Adrenal gland (tissue), 12 donors: ENCODE results near the gene MLKL. TPM values are rescaled to one million over a fixed set of nuclear protein-coding genes. Genes with fewer than 3 reads are reported as not detected.

Experiments used
- polyA plus RNA-seq, 3 donors: library from polyadenylated mRNA; stranded (reverse); fragments of 200-250 nt in 2 of 3; fragments of 350-450 nt in 1 of 3; fragmentation: Illumina TruSeq in 1 of 3; extraction: RNeasy Lipid Tissue Mini Kit (QIAGEN cat#74804) in 1 of 3; gene quantifications; one replicate each; pipeline ENCODE4 v1.2.3, GENCODE V29; 2013 to 2014
- total RNA-seq, 9 donors: library from RNA; depleted of rRNA in 4 of 9; stranded (reverse); fragments of >200 nt in 4 of 9; fragments of 120-200 nt in 1 of 9; fragmentation: NEBNext Ultra II Directional in 1 of 9; extraction: Animal tissue kit (Norgen Biotek cat#: 25700) in 1 of 9; gene quantifications; one replicate each; pipeline versions ENCODE4 v1.1.0 to v1.2.4, GENCODE V29; 2013 to 2023
- donor health status: healthy with polysubstance abuse.
- donor health status: Bipolar disorder and iron deficiency.
- donor health status: DM: yes; HTN: yes; CAD: no.
- donor health status: DM: no; HTN: no; CAD: no.
- donor health status: DM: no; HTN: no; CAD: no.
- donor health status: DM: yes; HTN: yes; CAD: no.

The MLKL gene
- total and polyA plus RNA-seq, 12 donors: 3.1 to 26.1 (median 11.0) TPM

Other genes starting within 250 kb of the MLKL start
- 100 to 1,000 TPM in 7 of 9 donors, 10 to 100 TPM in 2; 80.2 to 146 (median 134) TPM for gene GLG1, start 93.7 kb downstream of the MLKL start, total RNA-seq
- gene GLG1, start 93.7 kb downstream of the MLKL start, polyA plus RNA-seq: 10 to 100 TPM; 31.6 to 64.8 (median 33.3) TPM
- 10 to 100 TPM in 8 of 9 donors, 1 to 10 TPM in 1; 8.0 to 27.1 (median 12.8) TPM for gene RFWD3, start 34.0 kb downstream of the MLKL start, total RNA-seq
- 1 to 10 TPM; 2.6 to 9.6 (median 5.8) TPM for gene RFWD3, start 34.0 kb downstream of the MLKL start, polyA plus RNA-seq
- gene FA2H, start 74.0 kb upstream of the MLKL start, total RNA-seq: 1 to 10 TPM in 1 of 9 donors, under 1 TPM in 4, not detected in 4; 0.18 to 6.1 (median 0.39) TPM
- under 1 TPM in 2 of 3 donors, not detected in 1; 0.17 to 0.33 TPM for gene FA2H, start 74.0 kb upstream of the MLKL start, polyA plus RNA-seq